Thyroid gland (tissue), 4 donors: ENCODE data around the gene CACNA2D3. TPM values are rescaled to one million over a fixed set of nuclear protein-coding genes. Genes with fewer than 3 reads are reported as not detected.

Experiments
- DNase-seq, 2 donors: peaks; one replicate each; pipeline ENCODE4 v3.0.0-alpha.2; 2019
- H3K27ac ChIP-seq, 3 donors: fragments of 200-600 bp; sonication (generic); 1 replicate in 2 of 3; 2 replicates in 1 of 3; pipeline ENCODE4 v1.5.1; 2016 to 2019; ENCODE audit warnings: mild to moderate bottlenecking in 1 of 3, moderate library complexity in 1 of 3
- H3K27me3 ChIP-seq: fragments of 200-600 bp; sonication (generic); one replicate; pipeline ENCODE4 v1.5.1; 2019
- H3K36me3 ChIP-seq, 2 donors: fragments of 200-600 bp; sonication (generic); one replicate each; pipeline ENCODE4 v1.5.1; 2016 to 2019
- H3K4me1 ChIP-seq, 2 donors: fragments of 200-600 bp; sonication (generic); one replicate each; pipeline ENCODE4 v1.5.1; 2017 to 2019
- H3K4me3 ChIP-seq, 3 donors: fragments of 200-600 bp; sonication (generic); replicated peaks in 1 of 3; 1 replicate in 2 of 3; 2 replicates in 1 of 3; pipeline ENCODE4 v1.5.1; 2016; ENCODE audit warnings: mild to moderate bottlenecking in 1 of 3
- H3K9me3 ChIP-seq: fragments of 200-600 bp; sonication (generic); one replicate; pipeline ENCODE4 v1.5.1; 2017
- POLR2A ChIP-seq, 2 donors: fragments of 450-650 bp; IDR thresholded peaks; one replicate each; pipeline ENCODE4 v1.6.1; 2017; ENCODE audit warnings: antibody characterized with exemption in 2 of 2, mild to moderate bottlenecking in 2 of 2, moderate library complexity in 1 of 2
- WGBS, 2 donors: methylation state at CpG; one replicate each; pipeline ENCODE4 v1.1.5; 2017; 5-methylcytosine and 5-hydroxymethylcytosine counted together
- intact Hi-C: fragments of 100-400 bp; cut with DNase I; formaldehyde crosslinking; loops from one replicate; pipeline ENCODE4 v1.15.1; 2023
- total RNA-seq, 4 donors: library from RNA; depleted of rRNA; stranded (reverse); fragments of >200 nt; gene quantifications; one replicate each; pipeline ENCODE4 v1.2.3, GENCODE V29; 2016
- TF ChIP-seq, protein P1 (sequence below), 6 experiments: fragments of 200-600 bp in 3 of 6; fragments of 450-650 bp in 3 of 6; sonication (generic) in 3 of 6; IDR thresholded peaks; one replicate each; pipeline ENCODE4 v1.5.1; 2016 to 2019; ENCODE audit warnings: antibody characterized with exemption in 6 of 6, mild to moderate bottlenecking in 2 of 6, inconsistent platforms in 1 of 6, moderate library complexity in 1 of 6

Gene CACNA2D3
- total RNA-seq, 4 donors from 2014 or later = 2.9 to 4.8 (median 4.5) TPM

GRCh38 chr3:54914180-54914579 is 791.8 kb downstream of the CACNA2D3 start:
- no peak overlapping the region for H3K27ac ChIP-seq
- H3K4me1 ChIP-seq = no peaks in the 10 kb centered on the region
- H3K27me3 ChIP-seq = no peaks in the 10 kb centered on the region
- intact Hi-C loops = no loop called here
- whole genome bisulfite sequencing, 2 donors = 73 to 74% methylated on average over 2 of the region's 2 CpGs
- TF ChIP-seq, protein P1, sequence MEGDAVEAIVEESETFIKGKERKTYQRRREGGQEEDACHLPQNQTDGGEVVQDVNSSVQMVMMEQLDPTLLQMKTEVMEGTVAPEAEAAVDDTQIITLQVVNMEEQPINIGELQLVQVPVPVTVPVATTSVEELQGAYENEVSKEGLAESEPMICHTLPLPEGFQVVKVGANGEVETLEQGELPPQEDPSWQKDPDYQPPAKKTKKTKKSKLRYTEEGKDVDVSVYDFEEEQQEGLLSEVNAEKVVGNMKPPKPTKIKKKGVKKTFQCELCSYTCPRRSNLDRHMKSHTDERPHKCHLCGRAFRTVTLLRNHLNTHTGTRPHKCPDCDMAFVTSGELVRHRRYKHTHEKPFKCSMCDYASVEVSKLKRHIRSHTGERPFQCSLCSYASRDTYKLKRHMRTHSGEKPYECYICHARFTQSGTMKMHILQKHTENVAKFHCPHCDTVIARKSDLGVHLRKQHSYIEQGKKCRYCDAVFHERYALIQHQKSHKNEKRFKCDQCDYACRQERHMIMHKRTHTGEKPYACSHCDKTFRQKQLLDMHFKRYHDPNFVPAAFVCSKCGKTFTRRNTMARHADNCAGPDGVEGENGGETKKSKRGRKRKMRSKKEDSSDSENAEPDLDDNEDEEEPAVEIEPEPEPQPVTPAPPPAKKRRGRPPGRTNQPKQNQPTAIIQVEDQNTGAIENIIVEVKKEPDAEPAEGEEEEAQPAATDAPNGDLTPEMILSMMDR (IDR thresholded peaks at IDR 0.05) = no peak
- no peak for TF ChIP-seq POLR2A (IDR thresholded peaks at IDR 0.05)
- no peaks in the 10 kb centered on the region for H3K36me3 ChIP-seq
- DNase-seq = no peak
- no peak overlapping the region for H3K4me3 ChIP-seq
- H3K9me3 ChIP-seq = no peaks in the 10 kb centered on the region

- intact Hi-C loops = no loop called here
- Histone ChIP-seq H3K4me1 (no peaks in the 10 kb centered on the region), H3K27ac (no peak overlapping the region), H3K9me3 (no peaks in the 10 kb centered on the region), H3K36me3 (no peaks in the 10 kb centered on the region), H3K4me3 (no peak overlapping the region), H3K27me3 (no peaks in the 10 kb centered on the region)
- DNase-seq = no peak
- TF ChIP-seq, protein P1 (IDR thresholded peaks at IDR 0.05) = no peak
- TF ChIP-seq POLR2A (IDR thresholded peaks at IDR 0.05) = no peak
- 66 to 72% methylated on average over 4 of the region's 4 CpGs for WGBS, 2 donors
These were observed 792.8 kb downstream of the CACNA2D3 start for GRCh38 chr3:54915181-54915580.

GRCh38 chr3:54915976-54916375 is 793.6 kb downstream of the CACNA2D3 start:
- no peak for TF ChIP-seq POLR2A (IDR thresholded peaks at IDR 0.05)
- TF ChIP-seq, protein P1 (IDR thresholded peaks at IDR 0.05) = no peak
- 85 to 89% methylated on average over 8 of the region's 8 CpGs for WGBS, 2 donors

GRCh38 chr3:54916732-54917131 is 794.4 kb downstream of the CACNA2D3 start:
- no peak for DNase-seq

More at GRCh38 chr3:54915976-54916375, 793.6 kb downstream of the CACNA2D3 start:
- no peak overlapping the region for H3K27ac ChIP-seq
- no peaks in the 10 kb centered on the region for H3K27me3 ChIP-seq
- no peaks in the 10 kb centered on the region for H3K36me3 ChIP-seq
- H3K4me1 ChIP-seq = no peaks in the 10 kb centered on the region
- H3K4me3 ChIP-seq = no peak overlapping the region
- intact Hi-C loops = no loop called here
- no peak for DNase-seq
- H3K9me3 ChIP-seq = no peaks in the 10 kb centered on the region

DNA sequence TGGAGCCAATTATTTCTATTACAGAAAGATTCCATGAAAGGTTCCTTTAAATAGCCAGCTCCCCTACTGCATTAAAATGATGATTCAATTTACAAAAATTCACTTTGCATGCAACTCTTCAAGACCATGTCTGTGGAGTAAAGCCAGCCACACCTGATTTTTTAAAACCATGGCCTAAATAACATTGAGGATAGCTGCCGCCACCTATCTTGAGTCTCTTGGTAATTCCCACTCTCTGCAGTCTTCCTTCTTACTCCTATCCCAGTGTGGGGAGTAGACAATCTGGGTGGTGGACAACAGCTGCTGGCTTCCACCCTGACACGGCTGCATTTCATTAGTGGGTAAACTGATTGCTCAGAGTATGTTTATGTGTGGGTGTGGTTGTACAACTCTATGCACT is 794.8 kb downstream of the CACNA2D3 start:
- WGBS, 2 donors = 83 to 94% methylated on average over 2 of the region's 2 CpGs
- no peak overlapping the region for H3K4me3 ChIP-seq

More at GRCh38 chr3:54916732-54917131, 794.4 kb downstream of the CACNA2D3 start:
- Histone ChIP-seq H3K4me3 (no peak overlapping the region), H3K27ac (no peak overlapping the region), H3K4me1 (no peaks in the 10 kb centered on the region), H3K36me3 (no peaks in the 10 kb centered on the region), H3K27me3 (no peaks in the 10 kb centered on the region), H3K9me3 (no peaks in the 10 kb centered on the region)
- TF ChIP-seq, protein P1 (IDR thresholded peaks at IDR 0.05) = no peak
- intact Hi-C loops = no loop called here

More for the DNA sequence above, 794.8 kb downstream of the CACNA2D3 start:
- DNase-seq = no peak
- Histone ChIP-seq H3K27ac (no peak overlapping the region), H3K27me3 (no peaks in the 10 kb centered on the region), H3K4me1 (no peaks in the 10 kb centered on the region), H3K36me3 (no peaks in the 10 kb centered on the region), H3K9me3 (no peaks in the 10 kb centered on the region)
- TF ChIP-seq, protein P1 (IDR thresholded peaks at IDR 0.05) = no peak
- TF ChIP-seq POLR2A (IDR thresholded peaks at IDR 0.05) = no peak
- intact Hi-C loops = no loop called here
